HPDE6-E6E7 (cell line): ENCODE measurements around the gene MRGPRE.

ENCODE experiments used
- DNase-seq: peaks from one replicate; pipeline ENCODE4 v3.0.0; 2011; ENCODE audit warnings: missing footprints; ENCODE audit errors: extremely low spot score

The MRGPRE gene

GRCh38 chr11:3226846-3227567 lies 5.2 kb downstream of the MRGPRE start:
- no peak for DNase-seq

DNA sequence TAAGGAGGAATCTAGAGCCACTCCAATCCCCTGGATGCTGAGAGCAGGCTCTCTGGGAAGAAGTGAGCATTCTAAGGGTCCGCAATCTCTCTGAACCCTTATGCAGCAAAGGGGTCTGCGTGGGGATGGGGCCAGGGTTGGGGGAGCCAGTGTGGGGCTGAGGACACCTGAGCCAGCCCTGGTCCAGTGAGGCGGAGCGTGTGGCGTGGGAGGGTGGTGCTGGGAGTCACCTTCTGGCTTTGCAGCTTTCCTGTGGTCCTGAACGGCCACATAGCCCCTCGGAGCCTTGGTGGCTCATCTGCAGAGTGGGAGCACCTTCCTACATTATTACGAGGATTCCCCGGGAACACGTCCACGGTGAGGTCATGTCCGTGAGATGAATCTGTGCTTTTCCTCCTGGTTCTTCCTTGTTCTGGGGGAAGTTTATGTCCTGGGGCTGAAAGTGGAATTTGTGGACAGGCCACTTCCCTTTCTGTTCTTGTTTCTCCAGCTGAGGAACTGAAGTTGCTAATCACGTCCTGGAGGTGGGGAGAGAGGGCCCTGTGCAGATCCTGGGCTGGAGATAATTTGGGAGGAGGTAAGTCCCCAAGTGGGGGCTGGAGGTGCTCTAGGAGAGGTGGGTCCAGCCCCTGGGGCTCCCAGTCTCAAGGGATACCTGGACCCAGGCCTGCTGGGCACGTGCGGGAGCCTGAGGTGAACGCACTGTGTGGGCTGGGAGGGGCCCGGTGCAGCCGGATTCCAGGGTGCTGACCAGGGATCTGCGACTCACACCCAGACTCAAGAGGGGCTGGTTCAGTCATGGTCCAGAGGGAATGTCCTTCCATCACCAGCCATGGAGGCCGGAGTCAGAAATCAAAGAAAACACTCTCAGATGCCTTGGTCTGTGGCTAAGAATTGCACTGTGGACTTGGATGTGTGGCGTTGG lies 6.1 kb downstream of the MRGPRE start:
- no peak for DNase-seq

- no peak for DNase-seq
Observed at GRCh38 chr11:3225159-3225758, 7.0 kb downstream of the MRGPRE start.

- DNase-seq: no peak
Observed at GRCh38 chr11:3224401-3225057, 7.7 kb downstream of the MRGPRE start.

GRCh38 chr11:3223932-3224381 lies 8.3 kb downstream of the MRGPRE start:
- no peak for DNase-seq

GRCh38 chr11:3222941-3223915 lies 9.0 kb downstream of the MRGPRE start:
- no peak for DNase-seq

- DNase-seq: no peak
Observed at GRCh38 chr11:3222003-3222855, 10.0 kb downstream of the MRGPRE start.

DNA sequence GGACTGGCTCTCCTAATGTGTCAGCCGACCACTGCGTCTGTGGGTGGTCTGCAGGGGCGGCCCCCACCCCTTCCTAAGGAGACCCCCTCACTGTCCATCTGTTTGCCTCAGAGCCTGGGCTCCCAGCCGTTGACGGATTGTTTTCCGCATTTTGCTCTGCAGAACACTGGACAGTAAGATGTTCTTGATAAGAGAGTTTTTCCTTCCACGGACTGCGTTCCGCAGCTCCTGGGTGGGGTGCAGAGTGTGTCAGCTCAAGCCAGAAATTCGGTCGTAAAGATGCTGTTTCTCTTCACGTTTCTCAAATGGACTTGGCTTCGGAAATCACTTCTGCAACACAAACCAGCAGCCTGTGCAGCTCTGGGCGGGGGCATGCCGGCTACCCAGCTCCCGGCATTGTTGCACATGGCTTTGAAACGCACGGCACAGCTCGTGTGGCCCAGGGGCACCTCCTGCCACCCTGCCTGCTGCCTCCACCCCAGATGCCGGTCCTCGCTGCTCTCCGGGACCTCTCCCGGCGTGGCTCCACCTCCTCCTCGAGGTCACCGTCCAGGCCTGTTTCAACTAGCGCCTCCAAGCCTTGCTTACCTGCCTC lies 10.7 kb downstream of the MRGPRE start:
- DNase-seq: no peak

DNA sequence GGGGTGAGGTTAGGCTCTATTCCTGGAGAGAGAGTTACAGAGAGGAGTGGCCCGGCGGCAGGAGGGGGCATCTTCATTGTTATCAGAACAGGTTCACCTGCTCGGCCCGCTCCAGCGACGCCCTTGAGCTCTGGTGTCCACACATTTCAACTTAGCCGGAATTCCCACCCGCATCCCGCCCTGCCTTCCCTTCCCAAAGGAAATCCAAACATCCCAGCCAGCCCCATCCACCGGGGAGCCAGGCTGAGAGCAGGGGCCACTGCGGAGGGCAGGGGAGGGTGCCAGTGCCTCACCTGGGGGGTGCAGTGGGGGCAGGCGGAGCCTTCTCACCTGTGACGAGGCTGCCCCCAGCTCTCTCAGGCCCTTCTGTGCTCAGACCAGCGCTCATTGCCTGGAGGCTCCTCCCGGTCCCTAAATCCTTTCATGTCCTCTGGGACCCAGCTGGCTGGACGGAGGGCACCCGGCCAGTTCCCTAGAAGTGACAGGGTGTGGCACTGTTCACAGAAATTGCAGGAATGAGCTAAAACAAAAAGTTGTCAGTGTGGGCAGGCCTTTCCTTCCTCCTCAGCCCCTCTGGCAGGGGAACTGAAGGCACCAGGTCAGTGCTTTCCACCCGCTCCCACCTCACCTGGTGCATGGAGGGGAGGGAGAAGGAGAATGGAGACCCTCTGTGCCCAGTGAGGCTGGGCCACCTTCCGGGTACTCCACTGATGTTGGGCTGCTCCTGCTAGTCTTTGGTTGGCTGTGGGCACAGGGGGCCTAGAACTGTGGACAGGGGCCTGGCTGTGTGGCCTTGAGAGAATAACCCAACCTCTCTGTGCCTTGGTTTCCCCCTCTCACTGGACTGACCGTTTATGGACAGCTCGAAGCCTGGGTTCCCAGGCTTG lies 11.5 kb downstream of the MRGPRE start:
- DNase-seq: no peak

DNA sequence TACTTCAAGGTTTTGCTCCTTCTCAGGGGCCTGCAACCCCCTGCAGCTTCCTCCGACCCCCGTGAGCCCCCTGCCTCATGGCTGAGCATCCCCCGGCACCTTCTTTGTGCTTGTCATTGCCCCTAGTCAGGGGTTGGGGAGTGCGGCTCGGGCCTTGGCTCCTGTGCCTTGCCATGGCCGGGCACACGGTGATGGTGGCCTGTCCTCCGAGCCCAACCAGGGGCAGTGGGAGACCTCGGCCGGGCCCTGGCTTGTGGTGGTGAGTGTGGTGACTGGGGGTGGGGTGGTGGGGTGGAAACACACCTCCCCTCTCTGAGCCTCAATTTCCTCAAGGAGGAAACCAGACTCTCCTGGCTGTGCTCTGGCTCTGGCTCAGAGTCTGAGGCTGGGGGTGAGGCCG lies 12.1 kb downstream of the MRGPRE start:
- DNase-seq: no peak

- DNase-seq: no peak
Observed at GRCh38 chr11:3219281-3219892, 12.8 kb downstream of the MRGPRE start.

DNA sequence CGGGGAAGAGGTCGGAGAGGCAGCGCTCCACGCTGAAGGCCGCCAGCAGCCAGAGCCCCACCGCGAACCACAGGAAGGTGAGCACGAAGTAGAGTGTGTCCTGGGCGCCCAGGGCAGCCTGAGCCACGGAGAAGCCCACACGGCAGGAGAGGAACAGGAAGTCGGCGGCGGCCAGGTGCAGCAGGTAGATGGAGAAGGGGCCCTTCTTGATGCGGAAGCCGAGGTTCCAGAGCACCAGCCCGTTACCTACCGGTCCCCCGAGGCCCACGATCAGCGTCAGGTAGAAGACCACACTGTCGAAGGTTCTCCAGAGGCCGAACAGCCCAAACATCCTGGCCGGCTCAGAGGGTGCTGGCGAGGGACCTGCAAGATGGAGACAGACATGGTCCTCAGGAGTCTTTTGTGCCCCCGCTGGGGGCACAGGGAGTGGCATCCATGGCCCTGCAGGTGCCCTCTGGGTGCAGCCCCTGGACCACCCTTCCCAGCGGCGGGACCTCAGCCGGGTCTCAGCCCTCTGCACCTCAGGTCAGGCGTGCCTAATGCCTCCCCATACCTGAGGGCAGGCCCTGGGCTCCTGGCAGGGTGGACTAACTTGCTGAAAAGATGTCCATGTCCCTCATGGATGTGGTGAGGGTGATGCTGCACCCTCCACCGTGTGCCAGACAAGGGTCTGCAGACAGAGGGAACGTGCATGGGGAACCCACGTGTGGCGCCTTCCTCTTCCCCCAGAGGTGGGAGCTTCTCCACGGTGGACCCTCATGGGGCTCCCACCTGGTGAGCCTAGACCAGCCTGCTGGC lies 13.5 kb downstream of the MRGPRE start, which contains the start of gene MRGPRG:
Gene MRGPRG (minus strand): TSS at position 331 of the 798 bp plus-strand sequence. CDS start 0 bp downstream, at position 331.
- no peak for DNase-seq

DNA sequence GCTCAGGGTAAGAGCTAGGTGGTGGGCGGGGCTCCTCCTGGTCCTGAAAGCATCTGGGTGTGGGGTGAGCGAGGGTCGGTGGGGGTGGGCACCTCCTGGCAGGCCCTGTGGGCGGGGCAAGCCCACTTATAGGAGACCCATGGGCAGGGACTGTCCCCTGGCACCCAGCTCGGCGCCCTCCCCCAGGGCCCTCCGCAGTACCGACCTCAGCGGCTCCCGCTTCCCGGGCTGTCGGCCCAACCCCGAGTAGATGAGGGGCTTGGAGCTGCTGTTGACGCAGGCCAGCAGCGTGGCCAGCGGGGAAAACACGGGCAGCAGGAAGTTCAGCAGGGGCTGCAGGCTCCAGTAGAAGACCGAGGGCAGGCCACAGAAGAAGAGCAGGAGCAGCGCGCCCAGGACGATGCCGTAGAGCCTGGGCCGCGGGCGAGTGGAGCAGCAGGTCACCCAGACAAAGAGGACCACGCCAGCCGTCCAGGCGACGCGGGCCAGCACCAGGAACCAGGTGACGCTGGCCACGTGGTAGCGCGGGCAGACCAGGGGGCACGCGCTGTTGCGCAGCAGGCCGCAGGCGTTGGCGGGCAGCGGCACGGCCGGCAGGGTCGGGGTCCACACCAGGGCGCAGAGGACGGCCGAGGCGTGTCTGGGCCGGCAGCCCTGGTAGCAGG lies 14.3 kb downstream of the MRGPRE start:
- DNase-seq: no peak

DNA sequence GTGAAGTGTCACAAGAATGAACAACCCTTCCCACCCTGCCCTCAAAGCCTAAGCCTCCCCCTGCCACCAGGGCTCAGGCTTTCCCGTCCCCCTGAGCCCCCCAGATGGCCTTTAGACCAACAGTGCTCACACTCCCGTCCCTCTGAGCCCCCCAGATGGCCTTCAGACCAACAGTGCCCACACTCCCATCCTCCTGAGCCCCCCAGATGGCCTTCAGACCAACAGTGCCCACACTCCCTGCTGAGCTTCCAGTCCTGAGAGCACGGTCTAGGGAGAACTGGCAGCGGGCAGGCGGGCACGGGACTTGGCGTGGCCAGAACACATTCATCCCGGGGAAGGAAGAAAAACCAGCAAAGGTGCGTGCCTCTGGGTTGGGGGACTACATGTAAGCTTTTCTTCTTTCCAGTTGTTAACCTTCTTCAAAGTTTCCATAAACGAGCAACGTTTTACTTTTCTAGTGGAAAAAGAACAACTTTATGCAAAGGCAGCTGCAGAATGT lies 16.1 kb downstream of the MRGPRE start:
- no peak for DNase-seq

- DNase-seq: no peak
Observed at GRCh38 chr11:3215346-3216026, 16.7 kb downstream of the MRGPRE start.

DNA sequence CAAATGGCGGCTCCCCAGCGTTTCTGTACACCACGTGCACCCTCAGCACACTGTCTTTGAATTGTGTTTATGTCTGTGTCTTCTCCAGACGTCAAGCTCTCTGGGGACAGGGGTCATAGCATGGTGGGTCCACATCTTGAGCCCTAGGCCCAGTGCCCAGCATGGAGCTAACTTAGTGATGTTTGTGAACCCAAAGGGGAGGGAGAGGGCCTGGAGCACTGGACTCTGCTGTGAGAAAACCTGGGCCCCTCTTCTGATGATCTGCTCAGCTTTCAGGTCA lies 17.9 kb downstream of the MRGPRE start:
- no peak for DNase-seq
